HG03378 (cell line): ENCODE results near the gene NEK9.
A peak's percentile ranks its signal among the peaks of the same experiment; 100 is the strongest.
"Not testable (repeated sequence)": the region's sequence is repeated elsewhere in the genome, so short reads cannot be mapped to it uniquely, and the experiment has no call there.

Experiments
- ATAC-seq: cut with Tn5 transposase; IDR thresholded peaks from one replicate; pipeline ENCODE4 v1.9.1; 2021; ENCODE audit warnings: mild to moderate bottlenecking, moderate library complexity; ENCODE audit not compliant: unreplicated experiment

NEK9 gene

DNA sequence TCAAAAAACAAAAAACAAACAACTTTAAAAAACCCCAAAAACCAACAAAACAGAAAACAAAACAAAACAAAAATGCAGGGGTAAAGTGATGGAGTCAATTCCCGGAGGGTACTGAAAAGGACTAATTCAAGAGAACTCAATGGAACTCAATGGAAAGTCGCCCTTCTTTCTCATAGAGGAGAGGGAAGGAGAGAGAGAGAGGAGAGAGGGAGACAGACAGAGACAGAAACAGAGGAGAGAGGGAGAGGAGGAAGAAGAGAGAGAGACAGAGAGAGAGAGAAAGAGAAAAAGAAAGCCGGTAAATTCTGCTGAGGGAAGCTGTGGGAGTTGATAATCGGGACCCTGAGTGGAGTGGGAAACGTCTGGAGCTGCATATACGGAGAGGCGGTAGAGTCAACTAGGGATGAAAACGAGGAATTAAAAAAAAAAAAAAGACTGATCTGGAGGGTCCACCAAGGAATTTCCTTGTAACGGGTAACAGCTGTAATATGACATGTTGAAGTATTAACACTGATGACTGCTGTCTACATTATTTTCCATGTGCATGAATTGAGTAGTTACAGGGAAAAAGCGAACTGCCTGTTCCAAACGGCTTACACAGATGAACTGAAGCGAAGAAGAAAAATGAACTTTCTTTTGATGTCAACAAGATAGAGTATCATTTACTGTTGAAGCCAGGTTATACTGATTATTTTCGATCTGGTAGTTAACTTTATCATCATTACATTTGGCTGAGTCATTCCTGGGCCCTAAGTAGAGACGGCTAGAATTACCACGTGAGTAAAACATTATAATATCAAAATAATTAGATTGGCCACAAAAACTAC lies 58.3 kb downstream of the NEK9 start:
- no peak for ATAC-seq

DNA sequence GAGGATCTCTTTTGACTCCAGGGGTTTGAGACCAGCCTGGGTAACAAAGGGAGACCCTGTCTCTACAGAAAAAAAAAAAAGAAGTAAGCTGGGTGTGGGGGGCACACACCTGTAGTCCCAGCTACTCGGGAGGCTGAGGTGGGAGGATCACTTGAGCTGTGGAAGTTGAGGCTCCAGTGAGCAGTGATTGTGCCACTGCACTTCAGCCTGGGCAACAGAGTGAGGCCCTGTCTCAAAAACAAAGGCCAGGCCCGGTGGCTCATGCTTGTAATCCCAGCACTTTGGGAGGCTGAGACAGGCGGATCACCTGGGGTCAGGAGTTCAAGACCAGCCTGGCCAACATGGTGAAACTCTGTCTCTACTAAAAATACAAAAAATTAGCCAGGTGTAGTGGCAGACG lies 59.1 kb downstream of the NEK9 start:
- not testable (repeated sequence) for ATAC-seq

GRCh38 chr14:75067212-75067611 lies 59.6 kb downstream of the NEK9 start:
- no peak for ATAC-seq

DNA sequence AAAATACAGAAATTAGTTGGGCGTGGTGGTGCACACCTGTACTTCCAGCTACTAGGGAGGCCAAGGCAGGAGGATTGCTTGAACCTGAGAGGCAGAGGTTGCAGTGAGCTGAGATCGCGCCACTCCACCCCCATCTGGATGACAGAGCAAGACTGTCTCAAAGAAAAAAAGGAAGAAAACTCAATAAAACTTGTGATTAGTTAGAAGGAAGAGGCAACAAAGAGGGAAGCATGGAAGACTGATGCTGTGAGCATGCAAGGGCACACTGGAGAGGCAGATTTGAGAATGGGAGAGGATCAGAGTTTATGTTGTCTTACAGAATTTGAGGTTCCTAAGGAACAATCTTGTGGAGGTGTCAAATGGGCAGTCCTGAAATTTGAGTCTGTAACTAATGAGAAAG lies 60.2 kb downstream of the NEK9 start:
- no peak for ATAC-seq

DNA sequence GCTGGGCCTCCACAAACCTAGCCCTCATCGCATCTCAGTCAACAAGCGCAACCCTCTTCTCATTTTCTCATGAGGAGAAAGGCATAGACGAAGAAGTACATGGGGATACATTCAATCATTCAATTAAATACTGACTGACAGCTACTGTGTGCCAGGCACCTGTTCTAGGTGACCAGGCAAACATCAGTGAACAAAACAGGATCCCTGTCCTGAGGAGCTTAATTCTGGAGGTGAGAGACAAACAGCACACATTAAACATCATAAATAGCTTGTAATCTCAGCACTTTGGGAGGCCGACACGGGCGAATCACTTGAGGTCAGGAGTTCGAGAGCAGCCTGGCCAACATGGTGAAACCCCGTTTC lies 62.7 kb downstream of the NEK9 start:
- peak; percentile 21 for ATAC-seq

DNA sequence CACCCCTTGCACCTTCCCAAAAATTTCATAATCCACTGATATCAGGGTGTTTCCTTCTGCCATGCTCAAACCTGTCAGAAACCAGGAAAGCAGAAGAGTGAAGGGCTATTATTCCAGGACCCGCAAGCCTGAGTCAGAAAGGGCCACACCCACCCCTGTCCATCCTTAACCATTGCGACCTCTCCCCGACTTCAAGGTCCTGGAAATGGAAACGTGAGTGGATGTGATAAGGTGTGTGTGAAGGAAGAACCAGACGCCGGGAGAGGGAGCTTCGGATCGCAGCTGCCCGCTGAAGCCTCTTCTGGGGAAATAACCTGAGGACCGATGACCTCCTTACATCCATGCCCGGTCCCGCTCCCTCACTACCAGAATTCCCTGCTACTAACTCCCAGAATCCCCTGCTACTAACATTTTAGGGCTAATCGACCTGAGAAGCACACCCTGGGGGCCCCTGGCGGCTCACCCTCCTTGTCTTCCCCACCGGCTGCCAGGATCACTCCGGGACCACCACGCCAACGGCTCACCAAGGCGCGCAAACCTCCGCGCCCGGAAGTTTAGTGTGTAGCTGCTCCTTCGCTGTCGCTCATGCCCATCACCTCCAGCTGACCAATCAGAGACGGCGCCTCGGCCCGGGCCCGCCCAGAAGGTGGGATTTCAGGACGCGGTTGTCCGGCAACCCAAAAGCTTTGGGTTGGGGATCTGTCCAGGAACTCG lies 63.2 kb downstream of the NEK9 start, which contains the start of gene ACYP1:
ACYP1 (minus strand) TSS at position 534 of the 714 bp plus-strand sequence; CDS start at position 63, 471 bp downstream.
- ATAC-seq: peak; percentile 85

- ATAC-seq: no peak
Observed at GRCh38 chr14:75063013-75063412, 63.8 kb downstream of the NEK9 start.

- no peak for ATAC-seq
Observed at GRCh38 chr14:75060420-75060819, 66.4 kb downstream of the NEK9 start.

DNA sequence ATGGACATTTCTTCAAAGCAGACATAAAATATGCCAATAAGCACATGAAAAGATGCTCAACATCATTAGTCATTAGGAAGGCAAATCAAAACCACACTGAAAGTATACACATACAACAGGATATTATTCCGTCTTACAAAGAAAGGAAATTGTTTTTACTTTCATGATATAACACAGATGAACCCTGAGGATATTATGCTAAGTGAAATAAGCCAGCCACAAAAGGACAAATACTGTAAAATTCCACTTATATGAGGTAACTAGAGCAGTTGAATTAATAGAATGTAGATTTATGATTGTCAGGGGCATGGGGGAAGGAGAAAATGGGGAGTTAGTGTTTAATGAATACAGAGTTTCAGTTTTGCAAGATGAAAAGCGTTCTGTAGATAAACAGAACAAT lies 67.2 kb downstream of the NEK9 start:
- no peak for ATAC-seq

GRCh38 chr14:75054421-75054820 lies 72.4 kb downstream of the NEK9 start:
- ATAC-seq: no peak

GRCh38 chr14:75053396-75054291 lies 73.2 kb downstream of the NEK9 start:
- ATAC-seq: no peak

GRCh38 chr14:75051556-75051899 lies 75.3 kb downstream of the NEK9 start:
- no peak for ATAC-seq

DNA sequence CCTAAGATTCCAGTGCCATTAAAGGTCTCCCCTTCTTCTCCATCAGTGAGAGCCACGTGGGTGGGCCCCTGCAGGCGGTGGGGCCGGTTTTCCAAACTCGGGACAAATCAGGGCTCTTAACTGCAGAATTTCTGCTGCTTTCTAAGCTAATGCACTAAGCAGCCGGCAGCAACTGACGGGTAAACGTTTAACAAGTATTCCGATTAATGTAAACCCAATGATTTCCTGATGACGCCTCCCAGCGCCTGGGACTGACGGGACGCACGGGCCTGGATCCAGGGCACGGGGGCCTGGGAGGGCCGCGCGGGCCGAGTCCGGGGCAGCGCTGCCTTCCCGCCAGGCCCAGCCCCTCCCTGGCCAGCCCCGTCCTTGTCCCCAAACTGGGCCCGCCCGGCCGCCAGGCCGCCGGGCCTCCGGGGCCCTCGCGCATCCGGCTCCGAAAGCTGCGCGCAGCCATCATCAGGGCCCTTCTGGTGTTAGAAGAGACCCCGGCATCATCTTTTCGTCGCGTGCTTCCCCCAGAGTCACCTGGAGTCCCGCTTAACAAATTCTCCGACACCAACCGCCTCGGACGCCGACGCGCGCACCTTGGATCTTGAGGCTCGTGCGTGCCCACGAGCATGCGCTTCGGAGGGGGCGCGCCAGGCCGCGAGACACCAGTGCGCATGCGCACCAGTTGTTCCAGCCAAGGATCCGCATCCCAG lies 75.8 kb downstream of the NEK9 start, which contains the start of gene MLH3:
MLH3 (minus strand) TSS at position 616 of the 704 bp plus-strand sequence. CDS start 1,812 bp downstream, outside the sequence.
- ATAC-seq: peak; percentile 57

DNA sequence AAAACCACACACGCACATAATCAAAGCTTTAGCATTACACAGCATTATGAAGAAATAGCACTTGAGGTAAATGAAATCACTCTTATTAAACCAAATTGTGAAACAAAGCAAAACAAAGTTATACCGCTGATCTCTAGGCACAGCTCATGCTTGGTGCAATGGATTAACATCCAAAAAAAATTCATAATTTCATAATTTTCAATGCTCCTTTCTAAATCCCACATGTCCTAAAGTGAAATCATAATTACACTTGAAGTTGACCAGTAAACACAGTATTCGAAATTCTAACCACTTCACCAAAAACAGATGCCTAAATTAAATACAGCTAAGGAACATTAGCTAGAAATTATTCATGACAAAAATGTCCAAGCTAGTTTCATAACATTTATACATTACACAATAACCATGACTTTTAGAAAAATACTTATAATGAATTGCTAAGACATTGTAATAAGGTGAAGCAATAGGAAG lies 77.1 kb downstream of the NEK9 start:
- no peak for ATAC-seq

GRCh38 chr14:75049136-75049535 lies 77.7 kb downstream of the NEK9 start:
- ATAC-seq: no peak

DNA sequence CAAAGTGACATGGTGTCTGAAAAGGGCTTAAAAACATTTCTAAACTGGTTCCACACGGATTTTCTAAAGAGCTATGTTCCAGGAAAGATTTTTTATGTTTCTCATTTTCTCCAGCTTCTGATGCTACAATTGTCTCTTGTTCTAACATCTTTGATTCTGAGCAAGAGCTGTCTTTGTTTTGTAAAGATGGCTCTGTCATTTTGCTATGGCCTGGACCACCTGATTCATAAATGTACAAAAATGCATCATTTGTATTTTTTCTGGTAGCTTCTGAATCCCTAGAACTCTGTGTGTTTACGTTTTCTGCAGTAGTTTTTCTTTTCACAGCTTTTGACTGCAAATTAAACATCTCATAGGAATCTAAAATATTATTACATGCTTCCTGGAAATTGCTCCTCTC lies 78.7 kb downstream of the NEK9 start:
- ATAC-seq: no peak

DNA sequence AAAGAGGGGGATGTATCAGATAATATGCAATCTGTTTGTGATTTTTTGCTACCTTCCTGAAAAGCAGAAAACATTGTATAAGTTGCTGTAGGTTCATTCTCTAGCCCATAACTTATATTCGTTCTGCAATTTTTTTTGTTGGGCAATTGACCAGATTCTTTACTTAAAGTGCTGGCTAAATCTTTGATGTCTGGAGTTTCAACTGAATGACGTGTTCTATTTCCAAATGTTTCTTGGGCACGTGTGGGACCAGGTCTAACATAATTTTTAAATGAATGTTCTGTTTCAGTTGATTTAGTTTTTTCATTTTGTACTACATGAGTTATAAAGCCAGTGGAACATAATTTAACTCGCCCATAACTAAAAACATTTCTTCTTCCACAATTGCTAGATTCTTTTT lies 79.3 kb downstream of the NEK9 start:
- no peak for ATAC-seq

GRCh38 chr14:75046899-75047298 lies 79.9 kb downstream of the NEK9 start:
- ATAC-seq: no peak

DNA sequence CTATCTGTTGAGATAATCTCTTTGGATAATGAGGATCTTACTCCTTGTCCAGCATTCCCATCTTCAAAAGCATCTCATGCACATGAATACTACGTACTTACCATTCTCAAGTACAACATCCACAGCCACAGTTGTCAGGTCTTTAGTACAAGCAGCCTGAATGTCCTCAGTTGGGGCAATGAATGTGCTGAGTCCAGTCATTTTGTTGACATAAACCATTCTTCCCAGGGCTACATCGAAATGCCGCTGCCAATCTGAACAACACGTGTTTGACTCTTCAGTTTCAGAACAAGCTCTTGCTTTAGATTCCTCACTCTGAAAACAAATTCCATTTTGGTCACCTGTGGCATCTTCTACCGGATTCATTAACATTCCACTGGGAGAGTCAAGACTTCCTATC lies 80.6 kb downstream of the NEK9 start:
- no peak for ATAC-seq

DNA sequence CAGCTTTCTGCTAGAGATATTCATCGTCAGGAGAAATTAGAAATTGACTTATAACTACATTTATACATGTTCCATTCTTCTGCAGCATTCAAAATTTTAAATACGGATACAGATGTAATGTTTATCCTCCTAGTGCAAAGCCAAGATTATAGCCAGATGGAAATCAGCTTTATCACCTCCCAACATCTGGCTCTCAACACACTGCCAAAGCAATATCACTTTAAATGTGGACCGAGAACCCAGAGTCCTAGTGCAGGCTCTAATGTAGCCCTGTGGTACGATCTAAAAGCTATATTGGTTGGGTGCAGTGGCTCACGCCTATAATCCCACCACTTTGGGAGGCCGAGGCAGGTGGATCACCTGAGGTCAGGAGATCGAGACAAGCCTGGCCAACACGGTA lies 82.1 kb downstream of the NEK9 start:
- ATAC-seq: no peak

- ATAC-seq: no peak
Observed at GRCh38 chr14:75044322-75044721, 82.5 kb downstream of the NEK9 start.
